Effector memory CD4-positive, alpha-beta T cell (primary cell): ENCODE results near the gene LGALS16.
"Not testable (repeated sequence)": the region's sequence is repeated elsewhere in the genome, so short reads cannot be mapped to it uniquely, and the experiment has no call there.

Source experiments
- DNase-seq, 3 donors: peaks; one replicate each; pipeline ENCODE4 v3.0.0-alpha.2; 2020
- H3K27ac ChIP-seq: 2 replicates; pipeline ENCODE4 v1.7.0; 2013; ENCODE audit warnings: mild to moderate bottlenecking, low read length, moderate library complexity; ENCODE audit not compliant: insufficient read depth, poor library complexity, severe bottlenecking
- H3K27me3 ChIP-seq: replicated peaks from 2 replicates; pipeline ENCODE4 v1.7.0; 2013; ENCODE audit warnings: mild to moderate bottlenecking, low read length; ENCODE audit not compliant: insufficient read depth, control insufficient read depth, poor library complexity, severe bottlenecking
- H3K36me3 ChIP-seq: 2 replicates; pipeline ENCODE4 v1.7.0; 2013; ENCODE audit warnings: mild to moderate bottlenecking, low read length, moderate library complexity; ENCODE audit not compliant: control insufficient read depth, insufficient read depth
- H3K4me1 ChIP-seq: 2 replicates; pipeline ENCODE4 v1.7.0; 2013; ENCODE audit warnings: low read length, mild to moderate bottlenecking; ENCODE audit not compliant: control insufficient read depth, insufficient read depth, poor library complexity, severe bottlenecking
- H3K4me3 ChIP-seq: 2 replicates; pipeline ENCODE4 v1.7.0; 2013; ENCODE audit warnings: low read length, low read depth, mild to moderate bottlenecking; ENCODE audit not compliant: insufficient read depth, poor library complexity, severe bottlenecking
- H3K9me3 ChIP-seq: 2 replicates; pipeline ENCODE4 v1.7.0; 2013; ENCODE audit warnings: mild to moderate bottlenecking, low read length, moderate library complexity; ENCODE audit not compliant: control insufficient read depth

Gene LGALS16

GRCh38 chr19:39643591-39643990, 12.1 kb upstream of the LGALS16 start:
- no peak for DNase-seq
- Histone ChIP-seq H3K27me3 (no peaks in the 10 kb centered on the region), H3K4me3 (no peak overlapping the region), H3K27ac (no peak overlapping the region), H3K36me3 (no peaks in the 10 kb centered on the region), H3K9me3 (no peaks in the 10 kb centered on the region), H3K4me1 (no peaks in the 10 kb centered on the region)

GRCh38 chr19:39645800-39646411, 9.8 kb upstream of the LGALS16 start:
- Histone ChIP-seq H3K4me3 (no peak overlapping the region), H3K27ac (no peak overlapping the region), H3K36me3 (no peaks in the 10 kb centered on the region), H3K4me1 (no peaks in the 10 kb centered on the region), H3K9me3 (no peaks in the 10 kb centered on the region), H3K27me3 (no peaks in the 10 kb centered on the region)
- DNase-seq, result no peak

GRCh38 chr19:39647918-39648317, 7.8 kb upstream of the LGALS16 start:
- H3K9me3 ChIP-seq, result no peaks in the 10 kb centered on the region
- H3K36me3 ChIP-seq, result no peaks in the 10 kb centered on the region
- H3K4me1 ChIP-seq, result no peaks in the 10 kb centered on the region
- no peak overlapping the region for H3K27ac ChIP-seq
- H3K27me3 ChIP-seq, result no peaks in the 10 kb centered on the region
- no peak overlapping the region for H3K4me3 ChIP-seq
- DNase-seq, result no peak

- DNase-seq, result no peak
- no peaks in the 10 kb centered on the region for H3K36me3 ChIP-seq
- H3K27me3 ChIP-seq, result peaks cover 4% of the 10 kb centered on the region
- no peaks in the 10 kb centered on the region for H3K9me3 ChIP-seq
- H3K4me1 ChIP-seq, result peaks cover 4% of the 10 kb centered on the region
- H3K27ac ChIP-seq, result no peak overlapping the region
- no peak overlapping the region for H3K4me3 ChIP-seq
Observed at GRCh38 chr19:39659791-39660190, 4.1 kb downstream of the LGALS16 start.

- DNase-seq, result no peak
- H3K36me3 ChIP-seq, result no peaks in the 10 kb centered on the region
- H3K4me3 ChIP-seq, result no peak overlapping the region
- H3K9me3 ChIP-seq, result no peaks in the 10 kb centered on the region
- no peak overlapping the region for H3K27ac ChIP-seq
- H3K27me3 ChIP-seq, result peaks cover 4% of the 10 kb centered on the region
- H3K4me1 ChIP-seq, result peaks cover 4% of the 10 kb centered on the region
Observed at GRCh38 chr19:39660661-39661060, 4.9 kb downstream of the LGALS16 start.

GRCh38 chr19:39661565-39661964, 5.9 kb downstream of the LGALS16 start:
- H3K27me3 ChIP-seq, result peaks cover 4% of the 10 kb centered on the region
- no peaks in the 10 kb centered on the region for H3K36me3 ChIP-seq

GRCh38 chr19:39669860-39670259, 14.1 kb downstream of the LGALS16 start:
- not testable (repeated sequence) for H3K27ac ChIP-seq, H3K27me3 ChIP-seq, DNase-seq, H3K4me1 ChIP-seq, H3K9me3 ChIP-seq, H3K36me3 ChIP-seq, H3K4me3 ChIP-seq

More at GRCh38 chr19:39661565-39661964, 5.9 kb downstream of the LGALS16 start:
- no peak overlapping the region for H3K27ac ChIP-seq
- H3K9me3 ChIP-seq, result no peaks in the 10 kb centered on the region
- DNase-seq, result no peak
- no peak overlapping the region for H3K4me3 ChIP-seq
- peaks cover 4% of the 10 kb centered on the region for H3K4me1 ChIP-seq

- Histone ChIP-seq H3K27me3 (no peaks in the 10 kb centered on the region), H3K4me1 (peaks cover 4% of the 10 kb centered on the region), H3K36me3 (no peaks in the 10 kb centered on the region), H3K27ac (no peak overlapping the region), H3K4me3 (no peak overlapping the region), H3K9me3 (no peaks in the 10 kb centered on the region)
- DNase-seq, result no peak
Observed at GRCh38 chr19:39670998-39671397, 15.3 kb downstream of the LGALS16 start.

GRCh38 chr19:39671739-39672363, 16.1 kb downstream of the LGALS16 start:
- H3K4me1 ChIP-seq, result peaks cover 4% of the 10 kb centered on the region
- no peaks in the 10 kb centered on the region for H3K27me3 ChIP-seq
- H3K4me3 ChIP-seq, result no peak overlapping the region
- H3K36me3 ChIP-seq, result no peaks in the 10 kb centered on the region
- peak in 2 of 3 donors; percentile 2 to 18 for DNase-seq
- H3K9me3 ChIP-seq, result no peaks in the 10 kb centered on the region
- H3K27ac ChIP-seq, result no peak overlapping the region

GRCh38 chr19:39672473-39672872, 16.8 kb downstream of the LGALS16 start:
- no peaks in the 10 kb centered on the region for H3K36me3 ChIP-seq
- no peaks in the 10 kb centered on the region for H3K27me3 ChIP-seq
- H3K9me3 ChIP-seq, result no peaks in the 10 kb centered on the region
- peaks cover 4% of the 10 kb centered on the region for H3K4me1 ChIP-seq
- no peak overlapping the region for H3K4me3 ChIP-seq
- DNase-seq, result no peak
- no peak overlapping the region for H3K27ac ChIP-seq
